GM19324 (cell line): ENCODE results near the gene MCM7.
A peak's percentile ranks its signal among the peaks of the same experiment; 100 is the strongest.

Source experiments
- ATAC-seq: cut with Tn5 transposase; IDR thresholded peaks from one replicate; pipeline ENCODE4 v1.9.1; 2021; ENCODE audit warnings: mild to moderate bottlenecking, moderate library complexity; ENCODE audit not compliant: unreplicated experiment, low FRiP score

MCM7 gene

GRCh38 chr7:100124301-100125230, 23.4 kb upstream of the MCM7 start:
- ATAC-seq: no peak

- no peak for ATAC-seq
Measured at GRCh38 chr7:100122568-100122967, 21.4 kb upstream of the MCM7 start.

- no peak for ATAC-seq
Measured at GRCh38 chr7:100122067-100122466, 20.9 kb upstream of the MCM7 start.

GRCh38 chr7:100120733-100121036, 19.5 kb upstream of the MCM7 start:
- ATAC-seq: no peak

- ATAC-seq: peak; percentile 29
Measured at GRCh38 chr7:100119970-100120732, 19.0 kb upstream of the MCM7 start.

- ATAC-seq: peak; percentile 83
Measured at GRCh38 chr7:100119072-100119969, 18.1 kb upstream of the MCM7 start, which contains the start of the genes CNPY4 and TAF6. TSS of gene CNPY4 (plus strand) at chr7:100119634. CDS start at chr7:100119745, 111 bp downstream. TSS of gene TAF6 (minus strand) at chr7:100119358. CDS start at chr7:100114209, 5,149 bp downstream.

- no peak for ATAC-seq
Measured at GRCh38 chr7:100118388-100119071, 17.3 kb upstream of the MCM7 start.

GRCh38 chr7:100115026-100115425, 13.8 kb upstream of the MCM7 start:
- no peak for ATAC-seq

- ATAC-seq: no peak
Measured at GRCh38 chr7:100111914-100112313, 10.7 kb upstream of the MCM7 start.

- ATAC-seq: no peak
Measured at GRCh38 chr7:100111156-100111555, 10.0 kb upstream of the MCM7 start.

GRCh38 chr7:100109521-100110163, 8.4 kb upstream of the MCM7 start:
- ATAC-seq: no peak

GRCh38 chr7:100107890-100108289, 6.7 kb upstream of the MCM7 start:
- no peak for ATAC-seq

GRCh38 chr7:100107125-100107737, 6.0 kb upstream of the MCM7 start:
- ATAC-seq: no peak

GRCh38 chr7:100106633-100107032, 5.4 kb upstream of the MCM7 start:
- ATAC-seq: no peak

GRCh38 chr7:100105534-100105933, 4.3 kb upstream of the MCM7 start:
- no peak for ATAC-seq

- ATAC-seq: no peak
Measured at GRCh38 chr7:100102950-100103840, 2.0 kb upstream of the MCM7 start.

- peak; percentile 75 for ATAC-seq
Measured at GRCh38 chr7:100100420-100101015, 679 bp downstream of the MCM7 start.

- no peak for ATAC-seq
Measured at GRCh38 chr7:100099452-100099851, 1.7 kb downstream of the MCM7 start.
